ENCODE results near the gene NCOR2. TPM values are rescaled to one million over a fixed set of nuclear protein-coding genes. Genes with fewer than 3 reads are reported as not detected.
A peak's percentile ranks its signal among the peaks of the same experiment; 100 is the strongest.

NCOR2 gene
- total and polyA plus RNA-seq, 8 donors, result 27.2 to 292 (median 83.5) TPM

- DNase-seq, result no peak
- intact Hi-C loops (cut with DNase I; ENCODE audit: low total_unique reads), result loop anchor here (10.0 kb wide), 1 partner anchor 57 kb away; no protein-coding TSS in a partner anchor
- Histone ChIP-seq H3K27ac (peak overlapping the region in 2 of 5 donors; percentile 10 to 47), H3K4me1 (peaks cover 45 to 83% (median 63%) of the 10 kb centered on the region in 4 donors), H3K27me3 (no peaks in the 10 kb centered on the region), H3K9me3 (no peaks in the 10 kb centered on the region), H3K4me3 (no peak overlapping the region), H3K36me3 (peaks cover 0 to 3% (median 0%) of the 10 kb centered on the region in 4 donors)
- 72 to 80% (median 77%) methylated on average over 18 of the region's 18 CpGs for WGBS, 5 donors
- TF ChIP-seq POLR2AphosphoS5 (IDR thresholded peaks at IDR 0.05) (no peak), POLR2A (IDR thresholded peaks at IDR 0.05) (no peak), EP300 (IDR thresholded peaks at IDR 0.05) (no peak)
- TF ChIP-seq, protein P1, sequence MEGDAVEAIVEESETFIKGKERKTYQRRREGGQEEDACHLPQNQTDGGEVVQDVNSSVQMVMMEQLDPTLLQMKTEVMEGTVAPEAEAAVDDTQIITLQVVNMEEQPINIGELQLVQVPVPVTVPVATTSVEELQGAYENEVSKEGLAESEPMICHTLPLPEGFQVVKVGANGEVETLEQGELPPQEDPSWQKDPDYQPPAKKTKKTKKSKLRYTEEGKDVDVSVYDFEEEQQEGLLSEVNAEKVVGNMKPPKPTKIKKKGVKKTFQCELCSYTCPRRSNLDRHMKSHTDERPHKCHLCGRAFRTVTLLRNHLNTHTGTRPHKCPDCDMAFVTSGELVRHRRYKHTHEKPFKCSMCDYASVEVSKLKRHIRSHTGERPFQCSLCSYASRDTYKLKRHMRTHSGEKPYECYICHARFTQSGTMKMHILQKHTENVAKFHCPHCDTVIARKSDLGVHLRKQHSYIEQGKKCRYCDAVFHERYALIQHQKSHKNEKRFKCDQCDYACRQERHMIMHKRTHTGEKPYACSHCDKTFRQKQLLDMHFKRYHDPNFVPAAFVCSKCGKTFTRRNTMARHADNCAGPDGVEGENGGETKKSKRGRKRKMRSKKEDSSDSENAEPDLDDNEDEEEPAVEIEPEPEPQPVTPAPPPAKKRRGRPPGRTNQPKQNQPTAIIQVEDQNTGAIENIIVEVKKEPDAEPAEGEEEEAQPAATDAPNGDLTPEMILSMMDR (IDR thresholded peaks at IDR 0.05), result no peak
Measured at GRCh38 chr12:124562018-124562795, 5.2 kb downstream of the NCOR2 start.

- H3K4me1 ChIP-seq, result peaks cover 50 to 92% (median 69%) of the 10 kb centered on the region in 4 donors
- H3K36me3 ChIP-seq, result peaks cover 0 to 3% (median 0%) of the 10 kb centered on the region in 4 donors
- TF ChIP-seq EP300 (IDR thresholded peaks at IDR 0.05), result no peak
- TF ChIP-seq POLR2AphosphoS5 (IDR thresholded peaks at IDR 0.05), result no peak
- TF ChIP-seq, protein P1 (IDR thresholded peaks at IDR 0.05), result no peak
- TF ChIP-seq POLR2A (IDR thresholded peaks at IDR 0.05), result no peak
- H3K9me3 ChIP-seq, result no peaks in the 10 kb centered on the region
- H3K4me3 ChIP-seq, result no peak overlapping the region
- intact Hi-C loops (cut with DNase I; ENCODE audit: low total_unique reads), result loop anchor here (10.0 kb wide), 1 partner anchor 56 kb away; no protein-coding TSS in a partner anchor
- WGBS, 5 donors, result 54 to 74% (median 68%) methylated on average over 10 of the region's 10 CpGs
- peak overlapping the region in 2 of 5 donors; percentile 1 to 47 for H3K27ac ChIP-seq
- DNase-seq, result no peak
- H3K27me3 ChIP-seq, result no peaks in the 10 kb centered on the region
Measured at GRCh38 chr12:124561231-124561630, 6.2 kb downstream of the NCOR2 start.

DNA sequence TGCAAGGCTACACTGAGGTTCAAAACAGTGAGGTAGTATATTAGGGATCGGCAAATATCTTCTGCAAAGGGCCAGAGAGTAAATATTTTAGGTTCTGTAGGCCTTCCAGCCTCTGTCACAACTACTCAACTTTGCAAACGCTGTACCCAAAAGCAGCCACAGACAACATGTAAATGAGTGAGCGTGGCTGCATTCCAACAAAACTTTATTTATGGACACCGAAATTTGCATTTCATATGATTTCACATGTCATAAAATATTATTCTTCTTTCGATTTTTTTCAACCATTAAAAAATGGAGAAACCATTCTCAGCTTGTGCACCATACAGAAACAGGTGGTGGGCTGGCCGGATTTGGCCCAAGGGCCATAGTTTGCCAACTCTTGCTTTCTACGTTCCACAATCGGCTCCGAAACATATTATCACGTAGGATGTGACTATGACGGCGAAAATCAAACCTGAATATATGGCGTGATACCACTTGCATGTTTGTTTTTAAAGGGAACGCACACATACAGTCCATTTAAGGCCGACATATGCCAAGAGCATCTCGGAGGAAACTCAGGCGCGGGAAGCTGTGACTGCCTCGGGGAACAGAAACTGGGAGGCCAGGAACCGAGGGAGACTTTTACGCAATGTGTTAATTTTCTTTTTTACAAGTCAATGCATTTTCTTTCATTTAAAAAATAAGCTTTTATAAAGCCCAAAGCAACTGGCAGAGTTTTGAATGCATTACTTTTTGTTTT is 7.1 kb downstream of the NCOR2 start:
- Histone ChIP-seq H3K4me1 (peaks cover 45 to 93% (median 69%) of the 10 kb centered on the region in 4 donors), H3K27me3 (no peaks in the 10 kb centered on the region), H3K9me3 (no peaks in the 10 kb centered on the region), H3K4me3 (no peak overlapping the region), H3K27ac (no peak overlapping the region), H3K36me3 (peaks cover 0 to 3% (median 0%) of the 10 kb centered on the region in 4 donors)
- TF ChIP-seq, protein P1 (IDR thresholded peaks at IDR 0.05), result no peak
- no peak for TF ChIP-seq POLR2AphosphoS5 (IDR thresholded peaks at IDR 0.05)
- intact Hi-C loops (cut with DNase I; ENCODE audit: low total_unique reads), result loop anchor here (10.0 kb wide), 1 partner anchor 56 kb away; no protein-coding TSS in a partner anchor
- DNase-seq, result no peak
- 69 to 85% (median 78%) methylated on average over 21 of the region's 21 CpGs for WGBS, 5 donors
